Left renal cortex interstitium (tissue), 4 donors: ENCODE measurements around the gene CACNA2D3. TPM values are rescaled to one million over a fixed set of nuclear protein-coding genes. Genes with fewer than 3 reads are reported as not detected.

Experiments
- DNase-seq, 4 donors: peaks; one replicate each; pipeline ENCODE4 v3.0.0-alpha.2; 2013; ENCODE audit warnings: low read depth in 4 of 4, low spot score in 2 of 4, missing footprints in 1 of 4
- polyA plus RNA-seq, 4 donors: library from polyadenylated mRNA; unstranded; fragments of 120-200 nt; gene quantifications; one replicate each; pipeline ENCODE4 v1.2.1, GENCODE V29; 2013; ENCODE audit not compliant: insufficient read length in 4 of 4

The CACNA2D3 gene
- polyA plus RNA-seq, 4 donors: 1.2 to 2.1 (median 1.5) TPM

DNA sequence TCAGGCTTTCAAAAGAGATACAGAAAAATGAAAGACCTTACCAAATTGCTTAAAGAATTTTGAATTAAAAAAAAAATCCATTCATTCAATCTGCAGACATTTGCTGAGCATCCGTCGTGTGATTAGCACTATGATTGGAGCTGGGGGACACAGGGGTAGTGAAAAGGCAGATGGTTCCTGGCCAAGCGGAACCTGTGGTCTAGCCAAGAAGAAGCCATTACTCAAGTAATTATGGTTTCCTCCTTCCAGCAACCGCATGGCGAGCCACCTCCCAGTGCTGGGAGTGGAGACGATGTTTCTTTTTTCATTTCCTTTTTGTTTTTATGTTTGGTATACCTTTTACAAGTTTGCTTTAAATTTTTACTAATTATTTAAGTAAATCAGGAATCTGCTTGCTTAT is 140.2 kb downstream of the CACNA2D3 start:
- no peak for DNase-seq

- no peak for DNase-seq
These were observed 140.6 kb downstream of the CACNA2D3 start for GRCh38 chr3:54262946-54263345.

- no peak for DNase-seq
These were observed 141.7 kb downstream of the CACNA2D3 start for GRCh38 chr3:54264050-54264449.

- no peak for DNase-seq
These were observed 148.6 kb downstream of the CACNA2D3 start for GRCh38 chr3:54270816-54271526.

- DNase-seq: no peak
These were observed 151.4 kb downstream of the CACNA2D3 start for GRCh38 chr3:54273791-54274190.

- DNase-seq: no peak
These were observed 152.3 kb downstream of the CACNA2D3 start for GRCh38 chr3:54274607-54275006.

- DNase-seq: no peak
These were observed 156.7 kb downstream of the CACNA2D3 start for GRCh38 chr3:54279005-54279583.

DNA sequence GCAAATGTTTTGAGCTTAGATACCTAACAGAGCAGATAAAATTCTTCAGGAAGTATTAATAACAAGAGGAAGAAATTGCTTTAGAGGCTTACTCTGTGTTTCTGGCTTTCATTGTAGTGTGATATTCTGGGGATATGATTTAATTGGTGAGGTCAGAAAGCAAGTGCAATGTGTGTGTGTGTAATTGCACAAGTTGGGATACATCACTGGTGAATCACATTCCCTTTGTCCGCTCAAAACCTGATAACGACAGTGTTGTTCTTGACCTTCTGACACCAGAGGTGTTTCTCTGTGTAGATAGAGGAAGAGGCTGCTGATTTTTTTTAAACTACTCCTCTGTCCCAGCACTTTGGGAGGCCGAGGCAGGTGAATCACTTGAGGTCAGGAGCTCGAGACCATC is 161.1 kb downstream of the CACNA2D3 start:
- DNase-seq: no peak

DNA sequence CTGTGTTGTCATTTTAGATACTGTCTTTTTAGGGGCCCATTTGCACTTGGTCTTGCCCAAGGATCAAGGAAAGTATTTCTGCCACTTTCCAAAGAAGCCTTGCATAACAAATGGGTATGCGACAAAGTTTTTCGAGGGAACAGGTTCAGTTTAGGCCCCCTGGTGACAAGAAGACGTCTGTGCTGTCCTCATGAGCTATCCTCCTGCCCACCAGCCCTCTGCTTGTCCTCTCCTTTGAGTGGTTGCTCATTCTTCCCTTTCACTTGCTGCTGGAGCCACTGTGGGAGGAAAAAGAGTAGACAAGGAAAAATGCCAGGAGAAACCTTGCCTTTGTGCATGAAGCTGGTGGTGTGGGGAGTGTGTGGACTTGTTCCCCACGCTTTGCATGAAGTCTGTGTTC is 171.9 kb downstream of the CACNA2D3 start:
- no peak for DNase-seq

DNA sequence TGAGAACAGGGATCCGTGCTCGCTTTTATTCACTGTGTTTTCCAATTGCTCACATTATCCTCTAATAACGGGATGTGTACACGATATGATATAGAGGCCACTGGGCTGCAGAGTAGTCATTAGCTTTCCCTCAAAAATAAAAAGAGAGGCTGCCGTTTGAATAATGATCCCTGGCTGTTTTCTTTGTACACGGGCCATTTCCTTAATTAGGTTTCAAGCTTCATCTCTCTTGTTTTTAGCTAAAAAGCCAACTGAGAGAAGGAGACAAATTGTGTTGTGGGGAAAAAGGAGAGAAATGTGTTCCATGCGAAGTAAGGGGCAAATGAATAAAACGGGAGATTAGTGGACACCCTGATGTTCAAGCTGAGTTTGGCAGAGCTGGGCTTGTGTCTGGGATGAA is 174.2 kb downstream of the CACNA2D3 start:
- DNase-seq: peak in 1 of 4 donors; percentile 21

GRCh38 chr3:54299169-54299935 is 177.0 kb downstream of the CACNA2D3 start:
- DNase-seq: no peak

GRCh38 chr3:54303517-54304375 is 181.4 kb downstream of the CACNA2D3 start:
- no peak for DNase-seq

GRCh38 chr3:54304877-54305276 is 182.5 kb downstream of the CACNA2D3 start:
- DNase-seq: no peak

DNA sequence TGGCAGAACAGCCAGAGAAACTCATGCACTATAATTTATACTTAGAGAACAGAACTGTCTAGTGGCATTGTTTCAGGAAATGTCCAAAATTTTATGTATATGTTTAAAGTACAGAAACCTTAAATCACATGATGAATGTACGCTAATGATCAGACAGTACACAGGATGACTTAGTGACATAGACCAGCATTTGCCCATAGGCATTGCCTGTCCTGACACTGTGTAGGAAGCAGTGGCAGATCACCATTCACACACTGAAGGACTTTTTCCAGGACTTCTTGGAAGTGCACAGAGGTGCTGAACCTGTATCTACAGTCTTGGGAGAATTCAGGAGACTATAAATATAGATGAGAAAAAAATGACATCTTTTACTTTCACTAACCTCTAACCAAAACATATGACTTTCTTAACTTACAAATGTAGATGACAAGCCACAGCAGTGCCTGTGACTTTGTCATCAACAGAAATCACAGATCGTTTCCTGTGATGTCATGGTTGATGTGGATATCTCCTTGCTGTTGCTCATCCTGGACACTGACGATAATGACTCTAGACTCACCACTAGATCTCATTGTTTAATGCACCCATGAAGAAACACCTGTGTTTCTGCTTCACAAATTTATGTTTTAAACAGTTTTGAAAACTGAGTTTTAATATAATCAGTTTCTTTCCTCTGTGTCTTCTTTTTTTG is 183.2 kb downstream of the CACNA2D3 start:
- DNase-seq: no peak

DNA sequence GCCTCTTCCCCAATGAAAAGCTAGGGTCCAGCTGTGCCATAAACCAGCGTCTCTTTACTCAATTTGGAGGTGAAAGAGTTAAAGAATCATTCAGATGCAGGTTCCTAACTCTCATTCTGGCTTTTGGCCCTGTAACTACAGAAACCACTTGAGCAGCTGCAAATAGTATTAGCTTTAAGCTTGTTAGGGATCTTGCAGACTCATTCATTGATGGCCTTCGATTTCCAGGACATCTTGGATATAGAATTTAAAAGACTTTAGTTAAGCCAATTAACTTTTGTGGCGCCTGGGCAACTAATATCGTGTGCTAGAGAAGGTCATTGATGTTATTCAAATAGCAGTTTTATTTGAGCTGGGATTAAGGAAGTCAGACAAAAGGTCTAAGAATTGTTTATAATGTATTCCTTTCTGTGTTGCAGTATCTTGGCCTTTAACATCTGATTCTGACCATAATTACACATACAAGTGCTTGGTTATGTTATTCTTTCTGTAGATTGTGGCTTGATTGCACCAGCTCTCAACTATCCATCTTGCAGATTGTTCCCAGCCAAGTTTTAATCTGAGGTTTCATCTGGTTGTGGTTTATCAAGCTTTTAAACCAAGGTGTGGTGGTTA is 185.3 kb downstream of the CACNA2D3 start:
- no peak for DNase-seq

- DNase-seq: no peak
These were observed 187.2 kb downstream of the CACNA2D3 start for GRCh38 chr3:54309601-54310000.

- DNase-seq: no peak
These were observed 188.9 kb downstream of the CACNA2D3 start for GRCh38 chr3:54311211-54311747.

GRCh38 chr3:54312156-54312899 is 190.0 kb downstream of the CACNA2D3 start:
- DNase-seq: no peak

DNA sequence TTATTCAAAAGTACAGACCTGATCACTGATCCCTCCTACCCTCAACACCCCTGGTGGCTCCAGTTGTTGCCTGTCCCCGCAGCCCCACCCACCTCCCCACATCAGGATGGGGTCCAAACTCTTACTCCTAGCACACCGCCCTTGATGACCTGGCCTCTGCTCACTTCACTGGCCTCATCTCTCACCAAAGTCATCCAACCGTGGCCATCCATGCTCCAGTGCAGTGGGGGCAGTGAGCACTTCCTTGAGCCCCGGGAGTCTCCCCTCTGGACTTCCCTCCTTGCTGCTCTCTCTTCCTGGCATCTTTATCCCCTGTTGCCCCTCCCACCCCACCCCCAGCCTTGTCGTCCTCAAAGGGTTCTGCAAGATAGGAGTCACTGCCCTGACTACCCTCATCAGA is 191.1 kb downstream of the CACNA2D3 start:
- DNase-seq: no peak
